ENCODE measurements around the gene ACOT13.
"Not testable (repeated sequence)": the region's sequence is repeated elsewhere in the genome, so short reads cannot be mapped to it uniquely, and the experiment has no call there.

The ACOT13 gene

DNA sequence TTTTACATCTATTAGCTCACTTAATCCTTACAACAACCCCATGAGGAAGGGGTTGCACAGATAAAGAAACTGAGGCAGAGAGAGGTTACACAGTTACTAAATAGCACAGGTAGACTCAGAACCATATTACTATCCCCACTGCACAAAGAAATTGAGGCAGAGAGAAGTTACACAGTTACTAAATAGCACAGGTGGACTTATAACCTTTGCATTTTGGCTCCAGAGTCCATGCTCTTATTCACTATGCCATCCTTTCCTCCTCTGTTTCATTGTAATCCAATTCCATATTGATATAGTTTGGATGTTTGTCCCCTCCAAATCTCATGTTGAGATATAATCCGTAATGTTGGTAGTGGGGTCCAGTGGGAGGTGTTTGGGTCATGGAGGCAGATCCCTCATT lies 3.7 kb upstream of the ACOT13 start:
- DNase-seq: no peak

DNA sequence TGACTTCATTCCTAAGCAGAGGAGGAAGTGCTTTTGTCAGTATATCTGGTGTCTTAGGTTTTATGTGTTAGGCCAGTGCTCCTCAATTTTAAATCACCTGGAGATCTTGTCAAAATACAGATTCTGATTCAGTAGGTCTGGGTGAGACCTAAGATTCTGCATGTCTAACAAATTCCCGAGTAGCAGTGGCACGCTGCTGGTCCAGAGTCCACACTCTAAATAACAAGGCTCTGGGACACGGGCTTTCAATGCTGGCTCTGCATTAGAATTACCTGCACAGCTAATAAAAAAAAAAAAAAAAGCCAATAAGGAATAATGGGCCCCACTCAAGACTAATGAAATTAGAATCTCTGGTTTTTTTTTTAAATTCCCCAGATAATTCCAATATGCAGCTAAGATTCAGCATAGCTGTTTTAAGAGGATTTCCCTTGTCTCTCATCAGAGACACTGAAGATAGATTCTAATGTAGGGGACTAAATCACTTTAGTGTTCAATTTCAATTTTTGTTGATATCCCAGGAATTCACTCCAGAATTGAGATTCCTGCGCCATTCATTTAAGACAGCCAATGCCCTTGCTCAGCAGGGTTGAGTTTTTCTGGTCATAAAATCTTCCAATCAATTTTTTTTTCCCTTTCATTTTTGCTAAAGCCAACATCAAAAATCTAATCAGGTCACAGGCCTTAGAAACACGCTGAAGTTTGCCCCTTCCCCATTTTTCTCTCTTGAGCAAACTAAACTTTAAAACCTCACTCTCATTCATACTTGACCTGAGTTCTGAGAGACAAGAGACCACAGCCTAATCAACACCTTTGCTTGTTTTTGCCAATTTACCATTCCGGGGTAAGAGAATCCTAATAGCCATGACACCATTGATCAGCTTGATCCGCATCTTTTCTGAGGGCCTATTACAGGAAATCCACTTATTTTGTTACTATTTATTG lies 2.6 kb upstream of the ACOT13 start:
- no peak for DNase-seq

DNA sequence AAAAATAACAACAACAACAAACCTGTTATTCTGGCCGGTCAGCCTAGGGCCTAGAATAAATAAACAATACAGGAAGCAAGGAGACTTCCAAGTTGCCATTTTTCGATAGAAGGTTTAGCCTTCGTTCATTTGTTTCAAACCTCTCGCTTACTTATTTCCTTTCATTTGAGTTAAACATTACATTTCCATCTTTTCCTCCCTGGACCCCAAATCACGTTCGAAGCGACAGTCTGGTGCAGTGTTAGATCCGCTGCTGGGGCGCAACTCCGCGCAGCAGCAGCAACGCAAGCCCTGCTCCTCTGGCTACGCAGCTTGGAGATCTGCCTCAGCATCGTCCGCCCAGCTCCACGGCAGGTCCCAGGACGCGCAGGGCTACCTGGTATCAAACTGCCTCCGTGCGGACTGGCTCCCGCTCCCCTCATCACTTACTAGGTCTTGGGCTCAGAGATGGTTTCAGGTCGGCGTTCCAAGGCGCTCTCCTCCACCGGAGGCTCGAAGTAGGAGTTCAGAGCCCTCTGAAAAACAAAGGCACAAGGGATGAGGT lies 708 bp upstream of the ACOT13 start:
- DNase-seq: peak in 1 of 2 experiments; percentile 84

DNA sequence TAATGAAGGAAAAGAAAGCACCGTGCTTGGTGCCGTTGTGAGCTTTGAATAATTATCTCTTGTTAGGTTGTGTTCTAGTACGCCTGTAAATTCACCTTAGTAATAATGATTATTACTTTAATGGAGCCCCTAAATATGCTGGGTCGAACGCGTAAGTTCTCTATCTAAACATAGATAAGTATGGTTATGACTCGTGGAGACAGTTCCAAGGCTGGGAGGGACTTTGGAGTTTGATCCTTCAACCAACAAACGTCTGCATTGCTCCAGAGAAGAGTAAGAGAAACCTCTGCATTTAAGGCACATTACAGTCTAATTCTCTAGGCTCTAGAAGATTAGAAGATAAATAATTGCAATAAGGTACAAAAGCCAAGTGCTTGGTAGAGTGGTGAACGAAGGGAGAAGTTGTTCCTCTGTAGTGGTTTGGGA lies 514 bp downstream of the ACOT13 start:
- DNase-seq: no peak

DNA sequence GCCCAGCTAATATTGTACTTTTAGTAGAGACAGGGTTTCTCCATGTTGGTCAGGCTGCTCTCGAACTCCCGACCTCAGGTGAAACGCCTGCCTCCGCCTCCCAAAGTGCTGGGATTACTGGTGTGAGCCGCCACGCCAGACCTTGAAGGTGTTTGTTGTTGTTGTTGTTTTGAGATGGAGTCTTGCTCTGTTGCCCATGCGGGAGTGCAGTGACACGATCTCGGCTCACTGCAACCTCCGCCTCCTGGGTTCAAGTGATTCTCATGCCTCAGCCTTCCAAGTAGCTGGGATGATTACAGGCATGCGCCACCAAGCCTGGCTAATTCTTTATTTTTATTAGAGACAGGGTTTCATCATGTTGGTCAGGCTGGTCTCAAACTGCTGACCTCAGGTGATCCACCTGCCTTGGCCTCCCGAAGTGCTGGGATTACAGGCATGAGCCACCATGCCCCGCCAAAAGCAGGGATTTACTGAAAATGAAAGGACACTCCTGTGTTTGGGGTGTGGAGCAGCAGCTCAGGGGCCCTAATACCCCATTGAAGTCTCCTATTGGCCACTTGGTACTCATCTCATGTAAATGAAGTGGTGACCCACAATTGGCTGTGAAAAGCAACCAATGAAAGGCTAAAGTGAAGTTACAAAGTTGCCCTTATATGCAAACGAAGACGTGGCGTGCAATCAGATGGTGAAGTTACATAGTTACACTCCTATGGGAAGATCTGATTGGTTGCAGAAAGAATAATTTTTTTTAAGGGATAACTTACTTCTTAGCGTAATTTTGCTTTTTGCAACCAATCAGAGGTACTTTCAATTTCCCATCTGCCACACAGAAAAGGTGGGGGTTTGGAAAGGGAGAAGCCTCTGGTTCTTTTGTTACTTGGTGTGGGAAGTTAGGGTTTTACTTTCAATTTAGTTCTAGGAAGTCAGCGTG lies 1.5 kb downstream of the ACOT13 start:
- DNase-seq: not testable (repeated sequence)

DNA sequence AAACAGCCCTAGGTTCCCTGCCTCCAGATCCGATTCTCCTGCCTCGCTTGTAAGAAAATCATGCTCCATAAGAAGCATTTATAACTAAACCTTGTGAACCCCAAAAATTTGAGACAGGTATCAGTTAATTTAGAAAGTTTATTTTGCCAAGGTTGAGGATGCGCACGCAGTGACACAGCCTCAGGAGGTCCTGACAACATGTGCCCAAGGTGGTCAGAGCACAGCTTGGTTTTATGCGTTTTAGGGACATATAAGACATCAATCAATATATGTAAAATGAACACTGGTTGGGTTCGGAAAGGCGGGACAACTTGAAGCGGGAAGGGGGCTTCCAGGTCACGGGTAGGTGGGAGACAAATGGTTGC lies 2.1 kb downstream of the ACOT13 start:
- DNase-seq: no peak

DNA sequence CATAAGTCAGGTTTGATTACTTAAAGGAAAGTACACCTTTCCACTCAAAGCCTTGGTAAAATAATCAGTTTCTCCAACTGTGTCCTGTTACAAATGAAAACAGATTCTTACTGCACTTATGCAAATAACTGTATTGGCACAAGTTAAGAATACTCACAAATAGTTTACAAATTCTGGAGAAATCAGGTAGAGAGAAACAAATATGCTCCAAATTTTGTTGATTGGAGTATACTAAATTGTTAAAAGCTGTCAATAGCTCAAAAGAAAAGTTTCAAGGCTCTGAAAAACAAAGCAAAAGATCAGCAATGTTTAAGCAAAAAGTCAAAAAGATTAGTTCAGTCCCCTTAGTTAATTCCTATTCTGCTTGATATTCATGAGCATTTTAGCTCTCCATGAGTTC lies 3.6 kb downstream of the ACOT13 start:
- not testable (repeated sequence) for DNase-seq

DNA sequence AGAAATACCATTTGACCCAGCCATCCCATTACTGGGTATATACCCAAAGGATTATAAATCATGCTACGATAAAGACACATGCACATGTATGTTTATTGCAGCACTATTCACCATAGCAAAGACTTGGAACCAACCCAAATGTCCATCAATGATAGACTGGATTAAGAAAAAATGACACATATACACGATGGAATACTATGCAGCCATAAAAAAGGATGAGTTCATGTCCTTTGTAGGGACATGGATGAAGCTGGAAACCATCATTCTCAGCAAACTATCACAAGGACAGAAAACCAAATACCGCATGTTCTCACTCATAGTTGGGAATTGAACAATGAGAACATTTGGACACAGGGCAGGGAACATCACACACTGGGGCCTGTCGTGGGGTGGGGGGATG lies 4.2 kb downstream of the ACOT13 start:
- DNase-seq: not testable (repeated sequence)

DNA sequence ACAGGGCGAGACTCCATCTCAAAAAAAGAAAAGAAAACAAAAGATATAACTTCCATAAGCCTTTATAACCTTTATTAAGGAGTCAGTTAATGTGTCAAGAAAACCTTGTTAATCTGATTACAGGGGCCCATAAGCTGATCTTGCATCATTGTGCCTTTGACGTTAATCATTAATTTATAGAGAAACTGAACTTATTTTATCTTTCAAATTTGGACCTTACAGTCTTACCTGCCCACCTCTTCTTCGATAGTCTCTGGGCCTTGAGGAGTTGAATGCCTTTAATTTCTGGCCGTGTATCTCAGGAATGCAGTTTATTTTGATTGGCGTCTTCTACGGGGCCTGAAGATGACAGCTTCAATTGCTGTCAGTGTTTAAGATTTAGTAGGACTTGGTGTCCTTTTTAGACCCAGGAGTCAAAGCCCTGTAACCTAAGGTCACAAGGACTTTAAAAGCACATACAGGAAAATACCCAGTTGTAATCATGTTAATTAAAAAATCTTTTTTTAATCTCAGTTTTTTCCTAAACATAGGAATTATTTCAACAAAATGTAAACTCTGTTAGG lies 5.8 kb downstream of the ACOT13 start:
- DNase-seq: no peak

DNA sequence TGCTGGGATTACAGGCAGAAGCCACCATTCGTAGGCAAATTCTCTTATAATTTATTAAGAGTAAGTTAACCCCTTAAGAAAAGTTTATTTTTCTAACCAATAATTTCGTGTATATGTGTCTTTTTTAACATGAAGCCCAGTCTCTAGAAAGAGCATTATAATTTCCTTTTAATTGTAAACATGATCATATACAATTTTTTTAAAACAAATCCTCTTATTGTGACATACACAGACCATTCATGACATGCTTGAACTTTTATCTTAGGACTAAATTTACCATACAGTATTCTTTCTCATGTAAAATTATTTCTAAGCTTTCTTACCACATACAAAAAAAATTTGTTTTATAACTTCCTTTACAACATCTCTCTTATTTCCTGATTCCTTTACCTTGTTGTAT lies 6.7 kb downstream of the ACOT13 start:
- DNase-seq: no peak

DNA sequence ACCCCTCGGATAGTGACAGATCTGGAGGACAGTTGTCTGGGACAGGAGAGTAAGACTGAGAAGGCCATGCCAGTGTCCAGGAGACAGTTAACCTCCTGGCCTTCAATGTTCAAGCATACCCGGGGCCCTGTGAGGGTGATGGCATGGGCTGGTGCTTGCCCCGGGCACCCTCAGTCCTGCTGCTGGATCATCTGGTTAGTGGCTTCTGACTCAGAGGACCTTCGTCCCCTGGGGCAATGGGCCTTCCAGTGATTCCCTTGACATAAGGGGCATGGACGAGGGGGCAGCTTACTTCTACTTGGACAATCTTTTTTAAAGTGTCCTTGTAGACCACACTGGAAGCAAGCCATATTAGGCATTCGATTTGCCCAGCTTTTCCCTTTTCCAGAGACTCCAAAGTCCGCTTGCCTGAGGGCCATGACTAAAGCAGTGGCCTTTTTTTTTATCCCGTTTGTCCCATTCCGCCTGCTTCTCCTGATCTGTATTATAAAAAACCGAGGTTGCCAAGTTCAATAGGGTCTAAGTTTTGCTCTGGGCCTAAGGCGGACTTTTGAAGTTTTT lies 12.0 kb downstream of the ACOT13 start:
- not testable (repeated sequence) for DNase-seq

DNA sequence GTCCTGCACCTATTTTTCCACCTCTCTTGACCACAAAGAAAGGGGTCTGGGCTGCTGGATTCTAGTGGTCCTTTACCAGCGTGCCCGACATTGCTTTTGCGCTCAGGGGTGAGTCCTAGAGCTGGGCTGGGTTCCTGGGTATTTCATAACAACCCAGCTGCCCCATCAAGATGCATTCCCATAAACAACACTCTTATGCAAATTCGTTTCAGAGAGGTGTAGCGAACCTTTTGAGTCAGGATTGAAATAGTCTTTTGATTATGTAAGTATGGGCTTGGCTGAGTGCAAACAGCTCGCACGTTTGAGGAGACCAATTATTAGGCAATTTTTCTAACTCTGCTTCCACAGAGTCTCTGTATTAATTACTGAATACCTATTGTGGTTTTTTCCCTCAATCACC lies 13.7 kb downstream of the ACOT13 start:
- no peak for DNase-seq

DNA sequence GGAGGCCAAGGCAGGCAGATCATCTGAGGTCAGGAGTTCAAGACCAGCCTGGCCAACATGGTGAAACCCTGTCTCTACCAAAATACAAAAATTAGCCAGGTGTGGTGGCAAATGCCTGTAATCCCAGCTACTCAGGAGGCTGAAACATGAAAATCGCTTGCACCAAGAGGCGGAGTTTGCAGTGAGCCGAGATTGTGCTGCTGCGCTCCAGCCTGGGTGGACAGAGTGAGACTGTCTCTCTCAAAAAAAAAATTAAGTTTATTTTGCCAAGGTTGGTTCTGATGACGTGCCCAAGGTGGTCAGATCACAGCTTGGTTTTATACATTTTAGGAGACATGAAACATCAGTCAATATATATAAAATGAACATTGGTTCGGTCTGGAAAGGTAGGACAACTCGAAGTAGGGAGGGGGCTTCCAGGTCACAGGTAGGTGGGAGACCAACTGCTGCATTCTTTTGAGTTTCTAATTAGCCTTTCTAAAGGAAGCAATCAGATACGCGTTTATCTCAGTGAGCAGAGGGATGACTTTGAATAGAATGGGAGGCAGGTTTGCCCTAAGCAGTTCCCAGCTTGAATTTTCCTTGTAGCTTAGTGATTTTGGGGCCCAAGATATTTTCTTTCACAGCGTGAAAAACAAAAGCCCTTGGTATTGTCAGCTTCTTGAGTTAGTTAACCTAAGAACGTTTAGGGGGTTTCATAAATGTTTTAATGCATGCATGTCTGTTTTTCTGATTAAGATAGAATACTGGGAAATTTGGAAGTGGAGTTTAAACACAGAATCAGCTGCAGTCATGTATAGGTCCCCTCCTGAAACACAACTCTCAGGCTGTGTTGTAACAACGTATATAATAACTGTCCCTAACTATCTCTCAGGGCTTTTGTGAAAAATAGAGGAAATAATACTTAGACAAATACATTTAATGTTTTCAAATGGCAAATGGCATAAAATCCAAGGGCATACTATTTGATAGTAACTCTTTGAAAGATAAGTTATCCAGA lies 16.7 kb downstream of the ACOT13 start:
- DNase-seq: no peak

DNA sequence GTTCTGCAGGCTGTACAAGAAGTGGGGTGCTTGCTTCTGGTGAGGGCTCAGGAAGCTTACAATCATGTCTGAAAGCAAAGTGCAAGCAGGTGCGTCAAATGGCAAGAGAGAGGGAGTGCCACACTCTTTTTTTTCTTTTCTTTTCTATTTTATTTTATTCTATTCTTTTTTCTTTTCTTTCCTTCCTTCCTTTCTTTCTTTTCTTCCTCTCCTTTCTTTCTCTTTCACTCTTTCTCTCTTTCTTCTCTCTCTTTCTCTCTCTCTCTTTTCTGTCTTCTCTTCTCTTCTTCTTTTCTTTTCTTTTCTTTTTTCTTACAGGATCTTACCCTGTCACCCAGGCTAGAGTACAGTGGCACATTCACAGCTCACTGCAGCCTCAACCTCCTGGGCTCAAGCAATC lies 19.5 kb downstream of the ACOT13 start:
- no peak for DNase-seq

DNA sequence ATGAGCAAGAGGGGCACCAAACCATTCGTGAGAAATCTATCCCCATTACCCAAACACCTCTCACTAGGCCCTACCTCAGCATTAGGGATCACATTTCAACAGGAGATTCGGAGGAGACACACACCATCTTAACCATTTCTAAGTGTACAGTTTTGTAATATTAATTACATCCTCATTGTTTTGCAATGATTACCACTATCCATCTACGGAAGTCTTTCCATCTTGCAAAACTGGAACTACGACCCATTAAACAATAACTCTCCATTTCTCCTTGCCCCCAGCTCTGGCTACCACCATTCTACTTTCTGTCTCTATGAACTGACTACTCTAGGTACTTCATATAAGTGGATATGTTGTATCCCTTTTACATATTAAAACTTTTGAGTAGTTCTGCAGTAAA lies 20.1 kb downstream of the ACOT13 start:
- DNase-seq: no peak

DNA sequence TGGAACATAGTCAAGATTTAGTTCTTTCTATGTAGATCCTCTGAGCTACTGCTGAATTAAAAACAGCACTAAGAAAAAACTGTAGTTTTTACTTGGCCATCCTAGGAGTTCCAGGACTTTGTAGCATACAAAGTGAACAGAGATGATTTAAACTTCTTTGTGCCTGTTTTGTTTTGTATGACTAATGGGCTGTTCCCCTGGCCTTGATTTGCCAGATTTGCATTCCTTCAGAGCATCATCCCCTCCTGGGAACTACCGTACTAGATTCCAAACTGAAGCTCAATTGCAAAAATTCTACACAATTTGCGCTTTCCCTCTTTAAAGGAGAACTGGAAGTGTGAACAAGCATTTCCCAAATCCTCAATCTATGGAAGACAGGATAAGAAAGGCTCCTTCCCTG lies 23.1 kb downstream of the ACOT13 start:
- DNase-seq: no peak

DNA sequence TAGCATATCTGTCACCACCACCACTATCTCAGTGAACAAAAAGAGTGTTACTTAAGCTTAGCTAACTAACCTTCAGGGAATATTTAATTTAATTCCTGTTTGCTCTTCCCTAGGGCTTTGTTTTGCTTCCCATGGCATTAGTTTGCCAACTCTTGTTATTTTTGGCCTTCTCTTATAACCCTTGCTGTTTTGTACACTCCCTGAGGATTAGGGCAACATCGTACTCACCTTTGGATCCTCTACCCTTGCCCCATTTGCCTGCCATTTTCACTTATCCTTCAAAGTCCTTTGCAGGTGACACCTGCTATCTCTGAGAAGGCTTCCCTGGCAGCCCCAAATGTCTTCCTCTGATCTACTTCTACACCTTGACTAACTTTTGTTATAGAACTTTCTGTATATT lies 23.7 kb downstream of the ACOT13 start:
- no peak for DNase-seq

DNA sequence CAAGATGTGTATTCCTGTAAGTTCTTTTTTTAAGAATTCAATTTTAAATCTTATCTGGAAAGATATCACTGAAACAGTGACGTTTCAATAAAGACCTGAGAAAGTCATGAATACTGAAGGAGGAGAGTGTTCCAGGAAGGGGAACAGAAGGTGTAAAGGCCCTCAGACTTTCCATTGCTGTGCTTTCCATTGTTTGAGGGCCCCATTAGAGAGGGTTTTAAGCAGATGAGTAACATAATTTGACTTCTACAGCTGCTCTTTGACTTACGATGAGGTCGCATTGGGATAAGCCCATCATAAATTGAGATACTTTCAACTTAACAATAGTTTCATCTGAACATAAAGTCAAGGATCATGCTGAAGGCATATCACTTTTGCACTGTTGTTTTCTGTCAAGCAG lies 24.7 kb downstream of the ACOT13 start:
- no peak for DNase-seq

DNA sequence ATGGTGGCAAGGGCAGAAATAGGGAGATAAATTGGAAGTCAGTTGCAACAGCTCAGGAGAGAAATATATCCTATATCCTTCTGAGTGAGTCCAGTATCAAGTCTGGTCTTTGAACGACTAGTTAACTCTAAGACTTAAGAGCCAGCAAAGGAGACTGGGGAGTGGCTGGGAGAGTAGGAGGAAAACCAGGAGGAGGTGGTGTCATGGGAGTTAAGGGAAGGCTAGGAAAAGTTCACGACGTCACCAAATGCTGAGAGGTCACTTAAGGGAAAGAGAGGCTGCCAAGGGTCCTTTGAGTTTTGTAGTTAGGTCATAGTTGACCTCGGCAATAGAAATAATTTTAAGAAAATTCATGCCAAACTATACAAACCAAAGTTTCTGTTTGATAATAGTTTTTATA lies 25.1 kb downstream of the ACOT13 start:
- DNase-seq: no peak

DNA sequence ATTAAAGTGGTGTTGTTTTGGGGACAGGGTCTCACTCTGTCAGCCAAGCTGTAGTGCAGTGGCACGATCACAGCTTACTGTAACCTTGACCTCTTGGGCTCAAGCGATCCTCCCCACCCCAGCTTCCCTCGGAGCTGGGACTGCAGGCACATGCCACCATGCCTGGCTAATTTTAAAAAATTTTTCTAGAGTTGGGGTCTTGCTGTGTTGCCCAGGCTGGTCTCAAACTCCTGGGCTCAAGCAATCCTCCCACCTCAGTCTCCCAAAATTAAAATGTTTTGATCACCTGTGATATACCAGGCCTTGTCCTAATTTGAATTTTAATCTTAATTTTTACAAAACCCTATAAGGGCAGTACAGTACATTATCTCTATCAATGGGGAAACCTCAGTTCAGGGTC lies 25.5 kb downstream of the ACOT13 start:
- no peak for DNase-seq

DNA sequence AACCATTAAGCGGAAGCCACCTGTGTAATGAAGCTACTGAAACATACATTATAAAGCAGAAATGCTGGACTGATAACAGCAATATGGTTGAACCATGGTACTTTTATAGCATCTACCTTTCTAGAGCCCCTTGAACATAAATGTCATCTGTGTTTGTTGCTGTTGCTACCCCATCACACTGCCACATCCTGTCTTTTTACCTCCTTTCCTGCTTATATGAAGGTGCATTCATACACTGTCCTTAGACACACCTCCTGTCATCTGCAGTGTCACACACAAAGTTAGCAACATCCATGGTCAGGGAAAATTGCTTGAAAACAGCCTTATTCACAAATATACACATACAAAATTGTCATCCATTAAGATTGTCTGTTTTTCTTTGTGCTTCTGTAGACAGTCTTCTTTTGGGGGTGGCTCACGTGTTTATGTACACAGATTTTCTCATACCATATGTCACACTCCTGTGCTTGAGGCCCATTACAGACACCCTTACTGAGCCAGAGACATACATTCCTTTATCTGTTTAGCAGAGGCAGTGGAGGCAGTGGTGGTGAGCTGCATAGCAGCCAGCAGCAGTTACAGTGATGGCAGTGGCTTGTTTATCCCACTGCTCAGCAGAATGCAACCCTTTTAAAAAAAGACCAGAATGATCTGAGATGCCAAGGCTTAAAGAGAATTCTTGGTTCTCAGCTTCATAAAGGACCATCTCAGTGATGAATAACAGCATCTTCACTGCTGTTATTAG lies 26.1 kb downstream of the ACOT13 start:
- DNase-seq: no peak

Measured in NCI-H187 (cell line).